GM11168 (cell line): ENCODE results near the gene TNRC18.
"Not testable (repeated sequence)": the region's sequence is repeated elsewhere in the genome, so short reads cannot be mapped to it uniquely, and the experiment has no call there.

Source experiments
- in situ Hi-C: fragments of 300-500 bp; cut with MboI; formaldehyde crosslinking; loops from one replicate; pipeline ENCODE4 v1.12.0; 2022; ENCODE audit warnings: low sequenced_read_pairs; ENCODE audit not compliant: unreplicated experiment

Gene TNRC18

DNA sequence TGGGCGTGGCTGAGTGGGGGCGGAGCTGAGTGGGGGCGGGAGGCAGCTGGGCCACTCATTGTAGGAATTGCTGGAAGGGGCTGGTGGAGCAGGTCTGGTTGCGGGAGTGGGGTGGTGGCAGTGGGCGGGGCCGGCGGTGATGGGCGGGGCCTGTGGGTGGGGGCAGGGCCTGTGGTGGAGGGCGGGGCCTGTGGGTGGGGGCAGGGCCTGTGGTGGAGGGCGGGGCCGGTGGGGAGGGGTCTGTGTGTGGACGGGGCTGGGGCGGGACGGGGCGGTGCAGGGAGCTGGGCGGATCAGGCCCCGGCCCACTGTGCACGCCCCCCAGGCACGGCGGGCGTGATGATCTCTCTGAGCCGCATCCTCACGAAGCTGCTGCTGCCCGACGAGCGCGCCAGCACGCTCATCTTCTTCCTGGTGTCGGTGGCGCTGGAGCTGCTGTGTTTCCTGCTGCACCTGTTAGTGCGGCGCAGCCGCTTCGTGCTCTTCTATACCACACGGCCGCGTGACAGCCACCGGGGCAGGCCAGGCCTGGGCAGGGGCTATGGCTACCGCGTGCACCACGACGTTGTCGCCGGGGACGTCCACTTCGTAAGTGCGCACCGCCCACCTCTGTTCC lies 126.9 kb downstream of the TNRC18 start:
- in situ Hi-C loops = no loop called here

DNA sequence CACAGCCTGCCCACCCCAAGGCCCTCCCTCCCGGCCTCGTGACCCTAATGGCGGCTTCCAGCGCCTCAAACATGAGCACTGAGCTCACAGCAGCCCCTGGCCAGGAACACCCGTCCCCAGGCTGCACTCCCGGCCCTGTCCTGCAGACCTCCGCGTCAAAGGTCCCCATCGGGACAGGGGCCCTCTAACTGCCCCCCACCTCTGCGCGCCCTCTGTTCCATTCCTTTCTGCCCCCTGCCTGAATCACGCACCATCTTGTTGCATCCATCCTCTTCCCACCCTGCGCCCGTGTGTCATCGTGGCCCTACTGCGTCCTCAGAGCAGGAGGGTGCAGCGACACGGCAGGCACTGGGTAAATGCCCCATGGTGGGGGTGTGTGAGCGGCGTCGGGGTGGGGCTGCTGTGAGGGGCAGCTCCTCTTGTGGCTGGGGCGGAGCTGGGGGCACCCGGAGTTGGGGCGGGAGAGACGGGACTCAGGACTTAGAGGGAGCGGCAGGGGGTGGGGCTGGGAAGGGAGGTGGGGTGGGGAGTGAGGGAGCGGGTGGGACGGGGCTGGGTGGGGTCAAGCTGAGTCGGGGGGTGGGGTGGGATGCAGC lies 127.5 kb downstream of the TNRC18 start:
- in situ Hi-C loops = no loop called here

DNA sequence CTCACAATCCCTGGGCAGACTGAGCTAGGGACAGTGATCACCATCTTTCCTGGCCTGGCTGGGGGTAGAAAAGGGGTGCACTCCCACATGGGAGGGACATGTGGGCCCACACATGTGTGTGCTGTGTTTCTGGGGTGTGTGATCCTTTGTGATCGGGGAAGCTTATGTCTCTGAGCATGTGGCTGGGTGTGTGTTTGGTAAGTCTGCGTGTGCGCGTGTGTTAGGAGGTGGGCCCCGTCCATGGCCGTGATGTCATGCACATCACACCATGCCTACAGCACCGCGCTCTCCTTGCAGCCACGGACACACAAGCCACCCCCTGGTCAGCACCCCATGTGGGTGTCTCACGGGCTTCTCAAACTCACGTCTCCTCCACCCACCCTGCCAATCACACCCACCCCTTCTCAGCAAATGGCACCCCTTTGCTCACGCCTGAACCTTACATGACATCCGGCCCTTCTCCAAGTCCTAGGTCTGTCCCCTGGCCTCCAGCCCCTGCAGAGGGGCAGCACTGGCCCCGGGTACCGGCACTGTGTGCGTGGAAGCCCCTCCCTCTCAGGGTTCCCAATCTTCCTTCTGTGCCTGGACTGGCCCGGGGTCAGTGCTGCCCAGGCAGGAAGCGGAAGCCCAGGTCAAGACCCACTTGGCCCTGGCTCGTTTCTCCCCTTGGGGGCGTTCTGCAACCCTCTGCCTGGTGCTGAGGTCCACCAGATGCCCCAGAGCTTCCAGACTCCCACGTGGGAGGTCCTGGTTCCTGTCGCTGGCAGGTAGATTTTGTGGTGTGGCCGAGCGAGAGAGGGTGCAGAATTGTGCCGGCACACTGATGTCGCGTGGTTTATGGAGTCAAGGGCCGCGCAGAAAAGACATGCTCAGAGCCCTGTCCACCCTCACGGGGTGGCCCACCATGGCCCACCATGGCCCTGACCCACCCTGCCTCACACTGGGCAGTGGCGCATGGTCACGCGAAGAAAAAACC lies 128.3 kb downstream of the TNRC18 start:
- in situ Hi-C loops = no loop called here

DNA sequence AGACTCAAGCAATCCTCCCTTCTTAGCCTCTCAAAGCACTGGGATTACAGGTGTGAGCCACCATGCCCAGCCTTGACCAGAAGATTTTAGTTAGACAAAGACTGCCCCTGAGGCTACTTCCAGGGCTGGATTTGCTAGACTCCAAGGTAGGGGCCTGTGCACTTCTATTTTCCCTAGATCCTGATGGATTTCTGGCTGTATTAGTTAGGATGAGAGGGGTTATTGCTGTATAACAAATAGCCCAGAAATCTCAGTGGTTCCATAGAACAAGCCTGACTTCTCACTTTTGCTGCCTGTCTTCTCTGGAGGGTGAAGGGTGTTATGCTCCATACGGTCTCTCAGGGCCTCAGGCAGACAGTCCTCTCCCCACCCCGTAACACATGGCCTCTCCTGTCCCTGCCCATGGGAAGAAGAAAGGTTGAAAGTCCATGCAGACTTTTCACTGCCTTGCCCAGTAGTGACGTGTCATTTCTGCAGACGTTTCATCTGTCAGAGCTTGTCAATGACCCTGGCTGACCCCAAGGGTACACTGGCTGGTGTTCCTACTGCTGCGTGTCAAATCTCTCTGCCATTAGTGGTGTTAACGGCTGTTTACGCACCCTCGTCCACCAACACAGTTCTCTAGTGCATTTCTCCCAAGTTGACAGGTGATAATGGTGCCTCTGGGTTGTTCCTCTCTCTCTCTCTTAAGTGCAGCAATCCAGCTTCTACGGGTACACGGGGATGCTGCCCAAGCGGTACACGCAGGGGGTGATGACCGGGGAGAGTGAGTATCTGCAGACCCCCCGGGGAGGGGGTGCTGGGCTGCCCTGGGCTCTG lies 129.3 kb downstream of the TNRC18 start:
- in situ Hi-C loops = no loop called here

DNA sequence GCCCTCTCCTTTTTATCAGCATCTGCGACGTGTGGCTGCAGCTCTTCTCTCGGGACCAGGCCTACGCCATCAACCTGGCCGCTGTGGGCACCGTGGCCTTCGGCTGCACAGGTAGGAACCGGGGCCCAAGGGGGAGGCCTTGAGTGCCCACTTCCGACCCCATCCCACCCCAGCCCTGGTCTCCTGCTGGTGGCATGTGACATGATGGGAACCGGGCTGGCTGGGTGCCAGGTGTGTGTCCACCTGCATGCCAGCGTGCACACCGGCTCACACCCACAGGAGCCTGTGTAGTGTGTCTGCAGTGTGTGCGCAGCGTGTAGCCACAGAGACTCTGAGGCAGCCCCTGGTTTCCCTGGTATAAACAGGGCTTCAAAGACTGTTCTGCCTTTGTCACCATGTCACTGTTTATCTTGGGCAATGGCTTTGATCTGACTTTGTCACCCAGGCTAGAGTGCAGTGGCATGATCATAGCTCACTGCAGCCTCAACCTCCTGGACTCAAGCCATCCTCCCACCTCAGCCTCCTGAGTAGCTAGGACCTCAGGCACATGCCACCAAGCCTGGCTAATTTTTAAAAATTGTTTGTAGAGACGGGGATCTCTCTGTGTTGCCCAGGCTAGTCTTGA lies 131.8 kb downstream of the TNRC18 start:
- in situ Hi-C loops = not testable (repeated sequence)

DNA sequence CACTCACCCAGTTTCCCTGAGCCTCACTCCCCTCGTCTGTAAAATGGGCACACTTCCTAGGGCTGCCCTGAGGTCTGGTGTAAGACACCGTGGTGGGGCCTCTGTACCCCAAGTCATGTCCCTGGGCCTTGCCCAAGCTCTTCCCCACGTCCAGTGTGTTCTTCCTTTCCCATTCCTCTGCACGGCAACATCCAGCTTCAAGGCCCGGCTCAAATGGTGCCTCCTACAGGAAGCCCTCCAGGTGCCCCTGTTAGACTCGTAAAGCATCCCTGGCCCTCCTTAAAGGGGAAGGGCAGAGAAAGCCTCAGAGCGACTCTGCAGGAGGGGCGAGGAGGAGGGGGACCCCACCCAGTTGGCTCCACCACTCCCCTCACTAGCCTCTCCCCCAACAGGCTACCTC lies 132.3 kb downstream of the TNRC18 start:
- in situ Hi-C loops = no loop called here

DNA sequence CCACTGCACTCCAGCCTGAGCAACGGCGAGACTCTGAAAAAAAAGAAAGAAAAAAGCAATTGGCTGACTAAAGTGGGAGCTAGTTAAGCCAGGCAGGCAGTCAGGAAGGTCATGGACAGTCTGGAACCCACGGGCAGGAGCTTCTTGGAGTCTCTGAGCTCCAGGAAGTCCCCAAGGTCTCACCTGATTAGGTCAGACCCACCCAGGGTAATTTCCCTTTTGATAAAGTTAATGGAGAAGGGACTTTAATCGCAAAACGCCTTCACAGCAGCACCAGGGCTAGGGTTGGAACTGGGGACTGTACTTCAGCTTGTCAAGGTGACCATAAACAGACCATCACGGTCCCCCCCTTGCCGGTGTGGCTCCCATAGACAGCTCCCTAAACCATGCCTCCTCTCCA lies 134.3 kb downstream of the TNRC18 start:
- in situ Hi-C loops = no loop called here

DNA sequence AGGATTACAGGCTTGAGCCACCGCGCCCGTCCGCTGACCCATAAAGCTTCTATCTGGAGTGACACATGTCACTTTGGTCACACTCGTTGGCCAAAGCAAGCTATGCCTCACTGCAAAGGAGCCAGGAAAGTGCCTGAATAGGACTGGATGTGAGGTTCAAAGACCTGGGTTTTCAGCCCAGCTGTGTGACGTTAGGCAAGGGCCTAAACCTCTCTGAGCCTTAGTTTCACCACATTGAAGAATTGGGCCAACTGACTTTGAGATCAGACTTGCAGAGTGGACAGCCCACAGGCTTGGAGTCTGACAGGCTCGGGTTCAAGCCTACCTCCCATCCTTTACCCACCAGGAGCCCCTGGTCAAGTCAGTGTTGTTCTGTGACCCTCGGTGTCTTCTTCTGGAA lies 135.1 kb downstream of the TNRC18 start:
- in situ Hi-C loops = not testable (repeated sequence)

DNA sequence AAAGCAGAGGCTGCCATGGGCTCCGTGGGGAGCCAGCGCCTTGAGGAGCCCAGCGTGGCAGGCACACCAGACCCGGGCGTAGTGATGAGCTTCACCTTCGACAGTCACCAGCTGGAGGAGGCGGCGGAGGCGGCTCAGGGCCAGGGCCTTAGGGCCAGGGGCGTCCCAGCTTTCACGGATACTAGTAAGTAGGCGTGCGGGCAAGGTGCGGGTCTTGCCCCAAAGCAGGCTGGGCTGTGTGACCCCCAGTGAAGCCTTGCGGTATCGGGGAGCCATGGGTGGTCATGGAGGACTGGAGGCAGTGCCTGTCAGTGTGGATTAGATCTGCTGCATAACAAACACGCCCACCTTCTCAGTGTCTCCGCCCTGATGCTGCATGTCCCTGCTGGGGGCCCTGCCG lies 135.8 kb downstream of the TNRC18 start:
- in situ Hi-C loops = no loop called here

DNA sequence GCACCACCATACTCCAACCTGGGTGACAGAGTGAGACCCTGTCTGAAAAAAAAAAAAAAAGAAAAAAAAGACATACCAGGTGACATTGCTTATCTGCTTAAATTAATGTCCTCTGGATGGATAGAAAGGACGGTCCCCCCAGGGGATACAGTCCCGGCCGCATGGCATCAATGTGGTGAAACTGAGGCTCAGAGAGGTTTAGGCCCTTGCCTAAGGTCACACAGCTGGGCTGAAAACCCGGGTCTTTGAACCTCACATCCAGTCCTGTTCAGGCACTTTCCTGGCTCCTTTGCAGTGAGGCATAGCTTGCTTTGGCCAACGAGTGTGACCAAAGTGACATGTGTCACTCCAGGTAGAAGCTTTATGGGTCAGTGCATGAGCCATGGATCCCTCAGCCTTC lies 136.3 kb downstream of the TNRC18 start:
- in situ Hi-C loops = not testable (repeated sequence)

DNA sequence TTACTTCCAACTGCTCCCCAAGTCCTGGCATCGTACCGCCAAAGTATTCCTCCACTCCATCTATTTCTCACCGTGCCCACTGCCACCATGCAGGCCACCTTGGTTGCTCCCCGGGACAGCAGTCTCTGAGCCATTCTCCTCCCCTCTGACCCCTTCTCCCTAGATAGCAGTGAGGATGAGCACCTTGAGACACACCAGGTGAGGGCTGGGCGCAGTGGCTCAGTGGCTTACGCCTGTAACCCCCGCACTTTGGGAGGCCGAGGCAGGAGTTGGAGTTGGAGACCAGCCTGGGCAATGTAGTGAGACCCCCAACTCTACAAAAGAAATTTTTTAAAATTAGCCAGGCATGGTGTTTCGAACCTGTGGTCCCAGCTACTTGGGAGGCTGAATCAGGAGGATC lies 136.7 kb downstream of the TNRC18 start:
- in situ Hi-C loops = no loop called here

DNA sequence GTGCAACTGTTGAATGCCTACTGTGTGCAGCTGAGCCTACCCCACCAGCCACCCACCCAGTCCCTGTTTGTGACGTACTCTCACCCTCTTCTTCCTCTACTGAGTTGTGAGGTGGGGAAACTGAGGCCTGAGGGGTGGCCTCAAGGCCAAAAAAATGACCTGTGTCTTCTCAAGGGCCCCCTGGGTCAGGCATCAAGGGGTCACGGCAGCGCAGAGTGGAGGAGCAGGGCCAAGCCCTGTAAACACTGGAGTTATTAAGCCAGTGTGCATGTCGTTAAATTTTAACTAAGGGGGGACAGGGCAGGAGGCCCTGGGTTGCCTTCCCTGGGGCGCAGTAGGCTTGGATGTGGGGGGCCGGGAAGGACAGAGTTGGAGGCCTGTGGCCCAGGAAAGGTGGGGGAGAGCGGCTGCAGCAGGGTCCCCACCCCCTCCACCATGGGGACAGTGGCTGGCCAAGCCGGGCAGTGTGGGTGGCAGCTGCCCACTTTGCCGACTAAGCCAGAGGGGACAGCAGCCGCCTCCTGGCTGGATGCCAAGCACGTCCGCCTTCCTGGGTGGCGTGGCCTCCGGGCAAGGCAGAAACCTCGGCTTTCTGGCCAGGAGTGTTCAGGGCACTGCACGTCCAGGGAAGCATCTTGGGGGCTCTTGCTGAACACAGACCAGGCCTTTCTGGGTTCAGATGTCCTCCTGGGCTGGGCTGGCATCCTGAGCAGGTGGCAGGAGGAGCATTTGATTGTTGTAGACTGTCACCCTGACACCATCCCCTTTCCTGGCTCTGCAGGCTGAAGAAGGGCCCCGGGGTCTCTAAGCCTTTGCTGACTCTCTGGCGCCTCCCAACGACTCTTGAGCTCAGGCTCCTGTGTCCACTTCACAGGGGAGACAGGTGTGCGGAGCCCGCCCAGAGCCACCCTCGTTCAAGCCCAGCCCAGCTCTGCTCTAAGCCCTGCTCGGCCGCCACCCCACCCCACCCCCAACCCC lies 139.0 kb downstream of the TNRC18 start:
- in situ Hi-C loops = no loop called here

DNA sequence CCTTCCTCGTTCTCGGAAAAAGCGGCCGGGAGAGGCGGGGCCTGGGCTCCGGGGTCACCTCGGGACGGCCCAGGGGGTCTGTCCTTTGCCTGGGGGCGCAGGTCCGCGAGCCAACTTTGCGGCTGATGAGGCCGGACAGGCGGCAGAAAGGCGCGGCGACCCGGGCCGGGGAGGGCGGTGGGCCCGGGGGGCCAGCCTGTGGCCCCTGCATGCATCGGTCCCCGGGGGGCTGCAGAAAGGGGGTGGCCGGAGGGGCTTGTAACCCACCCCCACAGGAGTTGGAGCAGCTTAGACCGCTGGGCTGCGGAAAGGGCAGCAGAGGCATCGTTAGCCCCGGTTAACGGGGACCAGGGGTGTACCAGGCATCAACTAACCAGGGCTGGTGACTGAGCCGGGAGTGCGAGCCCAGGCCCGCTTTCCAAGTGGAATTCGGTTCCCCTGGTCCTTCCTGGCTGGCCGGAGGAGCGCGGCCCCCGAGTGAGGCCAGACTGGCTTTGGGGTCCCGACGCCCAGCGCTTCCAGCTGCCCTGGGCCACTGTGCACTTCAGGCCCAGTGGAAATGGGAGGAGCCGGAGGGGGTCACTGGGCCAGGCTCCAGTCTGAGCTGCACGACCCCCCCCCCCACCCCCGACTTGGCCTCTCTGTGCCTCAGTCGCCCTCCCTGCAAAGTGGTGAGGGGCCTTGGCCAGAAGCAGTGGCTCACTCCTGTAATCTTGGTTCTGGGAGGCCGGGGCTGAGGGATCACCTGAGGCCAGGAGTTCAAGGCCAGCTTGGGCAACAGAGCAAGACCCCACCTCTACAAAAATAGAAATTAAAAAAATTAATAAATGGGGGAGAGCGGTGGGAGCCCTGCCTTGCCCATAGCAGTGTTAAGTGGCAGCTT lies 140.0 kb downstream of the TNRC18 start:
- in situ Hi-C loops = no loop called here

DNA sequence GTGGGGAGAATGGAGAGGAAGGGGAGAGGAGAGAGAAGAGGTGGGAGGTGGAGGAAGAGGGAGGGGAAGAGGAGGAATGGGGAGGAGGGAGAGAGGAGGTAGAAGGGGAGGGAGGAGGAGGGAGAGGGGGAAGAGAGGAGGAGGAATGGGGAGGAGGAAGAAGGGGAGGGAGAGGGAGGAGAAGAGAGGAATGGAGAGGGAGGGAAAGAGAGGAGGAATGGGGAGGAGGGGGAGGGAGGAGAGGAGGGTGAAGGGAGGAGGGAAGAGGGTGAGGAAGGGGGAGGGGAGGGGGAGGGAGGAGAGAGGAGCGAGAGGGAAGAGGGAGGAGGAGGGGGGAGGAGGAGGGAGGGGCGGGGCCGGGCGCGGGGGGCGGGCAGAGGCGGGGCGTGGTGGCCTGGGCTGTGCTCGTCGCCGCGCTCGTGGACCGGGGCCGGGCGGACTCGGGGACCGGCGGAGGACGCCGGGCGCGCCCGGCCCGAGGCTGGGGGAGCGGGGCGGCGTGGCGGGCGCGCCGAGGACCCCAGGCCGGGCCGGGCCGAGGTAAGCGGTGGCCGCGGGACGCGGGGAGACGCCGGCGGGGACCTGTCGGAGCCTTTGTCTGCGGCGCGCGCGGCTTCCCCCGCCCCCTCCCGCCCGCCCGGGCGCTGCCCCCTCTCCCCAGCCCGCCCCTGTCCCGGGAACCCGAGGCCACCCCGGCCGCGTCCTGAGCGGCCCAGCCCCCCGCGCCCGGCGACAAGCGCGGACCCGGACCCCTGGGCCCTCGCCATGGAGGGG lies 140.9 kb downstream of the TNRC18 start, which contains the start of gene SLC29A4:
Gene SLC29A4, plus strand, starts transcription at position 401 of the 774 bp plus-strand sequence. CDS start 4,874 bp downstream, outside the sequence.
- in situ Hi-C loops = no loop called here

DNA sequence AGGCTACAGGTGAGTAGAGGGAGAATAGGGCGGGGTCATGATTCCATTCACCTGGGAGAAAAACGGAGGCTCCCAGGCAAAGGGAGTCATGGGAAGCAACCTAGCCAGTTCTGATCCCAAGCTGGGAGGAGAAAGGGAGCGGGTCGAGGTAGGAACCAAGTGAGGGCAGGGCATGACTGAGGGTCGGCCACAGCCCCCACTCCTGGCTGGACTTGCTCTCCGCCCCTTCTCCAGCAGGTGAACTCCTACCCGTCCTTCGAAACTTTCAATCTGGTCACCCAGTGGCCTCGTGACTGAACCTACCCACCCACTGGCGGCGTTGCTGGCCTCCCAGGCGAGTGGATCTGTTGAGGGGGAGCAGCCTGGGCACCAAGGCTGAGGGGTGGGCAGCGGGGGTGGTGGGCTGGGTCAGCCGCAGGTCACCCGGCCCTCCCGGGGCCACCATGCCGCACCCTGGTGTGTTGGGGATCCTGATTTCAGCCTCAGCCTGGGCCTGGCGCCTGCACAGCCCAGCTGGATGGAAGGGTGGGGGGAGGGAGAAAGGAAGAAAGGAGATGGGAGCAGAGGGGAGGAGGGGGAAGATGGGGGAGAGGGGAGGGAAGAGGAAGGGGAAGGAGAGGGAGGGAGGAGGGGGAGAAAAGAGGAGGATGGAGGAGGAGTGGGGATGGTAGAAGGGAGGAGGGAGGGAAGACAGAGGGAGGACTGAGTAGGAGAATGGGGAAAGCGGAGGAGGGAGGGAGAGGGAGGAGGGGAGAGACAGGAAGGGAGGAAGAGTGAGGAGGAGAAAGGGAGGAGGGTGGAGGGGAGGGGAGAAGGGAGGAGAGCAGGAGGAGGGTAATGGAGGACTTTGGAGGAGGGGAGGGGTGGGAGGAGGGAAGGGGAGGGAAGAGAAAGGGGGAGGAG lies 141.8 kb downstream of the TNRC18 start:
- in situ Hi-C loops = not testable (repeated sequence)

DNA sequence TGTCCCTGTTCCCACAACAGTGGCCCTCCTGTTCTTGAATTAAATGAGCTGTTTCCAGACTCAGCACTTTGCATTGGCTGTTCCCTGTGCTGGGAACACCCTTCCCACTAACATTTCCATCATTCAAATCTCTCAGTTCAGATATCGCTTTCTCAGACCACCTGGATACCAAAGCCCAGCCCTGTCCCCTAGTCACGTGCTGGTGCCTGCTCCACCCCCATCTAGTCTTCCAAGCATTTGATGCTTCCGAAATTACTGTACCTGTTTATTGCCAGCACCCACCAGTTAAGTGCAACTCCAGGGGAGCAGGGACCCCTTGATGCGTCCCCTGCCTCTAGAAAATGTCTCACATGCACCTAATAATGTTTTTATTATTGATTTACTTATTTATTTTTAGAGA lies 143.9 kb downstream of the TNRC18 start:
- in situ Hi-C loops = no loop called here
